OCI-LY7 (cell line): ENCODE results near the gene RNGTT.

Experiments
- CTCF ChIP-seq: fragments of 200-600 bp; sonication (generic); conservative IDR thresholded peaks from 2 replicates; pipeline ENCODE4 v1.5.1; 2014; ENCODE audit warnings: mild to moderate bottlenecking, antibody characterized with exemption, low read length, moderate library complexity, mixed read lengths
- EZH2phosphoT487 ChIP-seq: fragments of 200-600 bp; sonication (generic); IDR thresholded peaks from 2 replicates; pipeline ENCODE4 v1.6.1; 2018; ENCODE audit warnings: low read depth, borderline replicate concordance, mild to moderate bottlenecking, mixed run types, antibody characterized with exemption, low read length, moderate library complexity, mixed read lengths

- no peak for TF ChIP-seq CTCF
- TF ChIP-seq EZH2phosphoT487, result no peak
Observed at GRCh38 chr6:88775866-88776571, 187.4 kb downstream of the RNGTT start.
